H9 (cell line): ENCODE data around the gene ARHGEF12. TPM values are rescaled to one million over a fixed set of nuclear protein-coding genes. Genes with fewer than 3 reads are reported as not detected.

Experiments
- DNase-seq: peaks from one replicate; pipeline ENCODE4 v3.0.0-alpha.2; 2017
- H2AFZ ChIP-seq: one replicate; pipeline ENCODE4 v1.6.1; 2013; ENCODE audit warnings: mild to moderate bottlenecking, low read length, control low read depth, moderate library complexity
- H2AK5ac ChIP-seq: 2 replicates; pipeline ENCODE4 v1.6.1; 2013; ENCODE audit warnings: low read length, control low read depth, mixed read lengths; ENCODE audit not compliant: insufficient read length
- H2BK120ac ChIP-seq: one replicate; pipeline ENCODE4 v1.6.1; 2013; ENCODE audit warnings: low read depth, mild to moderate bottlenecking, low read length, control low read depth, inconsistent platforms; ENCODE audit not compliant: poor library complexity, severe bottlenecking
- H2BK12ac ChIP-seq: 2 replicates; pipeline ENCODE4 v1.6.1; 2013; ENCODE audit warnings: low read length, control low read depth, mixed read lengths, low read depth; ENCODE audit not compliant: insufficient read length
- H2BK15ac ChIP-seq: 2 replicates; pipeline ENCODE4 v1.6.1; 2013; ENCODE audit warnings: low read depth, low read length, control low read depth
- H2BK20ac ChIP-seq: one replicate; pipeline ENCODE4 v1.6.1; 2013; ENCODE audit warnings: low read depth, mild to moderate bottlenecking, low read length, control low read depth, inconsistent platforms; ENCODE audit not compliant: poor library complexity, severe bottlenecking
- H2BK5ac ChIP-seq: 2 replicates; pipeline ENCODE4 v1.6.1; 2013; ENCODE audit warnings: low read length, control low read depth, mixed read lengths; ENCODE audit not compliant: insufficient read length
- H3K14ac ChIP-seq: 2 replicates; pipeline ENCODE4 v1.6.1; 2013; ENCODE audit warnings: low read length, control low read depth; ENCODE audit not compliant: insufficient read depth
- H3K18ac ChIP-seq: 2 replicates; pipeline ENCODE4 v1.6.1; 2013; ENCODE audit warnings: low read depth, mild to moderate bottlenecking, mixed read lengths, low read length, control low read depth; ENCODE audit not compliant: insufficient read length
- H3K23ac ChIP-seq: 2 replicates; pipeline ENCODE4 v1.6.1; 2013; ENCODE audit warnings: low read length, control low read depth, mixed read lengths, low read depth; ENCODE audit not compliant: insufficient read length
- H3K23me2 ChIP-seq: 2 replicates; pipeline ENCODE4 v1.6.1; 2013; ENCODE audit warnings: low read depth, mild to moderate bottlenecking, mixed read lengths, low read length, control low read depth; ENCODE audit not compliant: insufficient read length, poor library complexity, severe bottlenecking
- H3K27ac ChIP-seq: 2 replicates; pipeline ENCODE4 v1.5.1; 2013; ENCODE audit warnings: low read length, control low read depth, mixed read lengths, low read depth; ENCODE audit not compliant: insufficient read length
- H3K27me3 ChIP-seq: 2 replicates; pipeline ENCODE4 v1.6.1; 2013; ENCODE audit warnings: low read length, control low read depth, inconsistent platforms; ENCODE audit not compliant: insufficient read depth
- H3K4ac ChIP-seq: 2 replicates; pipeline ENCODE4 v1.6.1; 2013; ENCODE audit warnings: low read depth, mild to moderate bottlenecking, control low read depth, inconsistent platforms, low read length, moderate library complexity
- H3K4me1 ChIP-seq: 2 replicates; pipeline ENCODE4 v1.6.1; 2013; ENCODE audit warnings: low read length, control low read depth, inconsistent platforms; ENCODE audit not compliant: insufficient read depth
- H3K4me2 ChIP-seq: 2 replicates; pipeline ENCODE4 v1.6.1; 2013; ENCODE audit warnings: low read length, control low read depth, mixed read lengths; ENCODE audit not compliant: insufficient read length, insufficient read depth
- H3K56ac ChIP-seq: 2 replicates; pipeline ENCODE4 v1.6.1; 2013; ENCODE audit warnings: low read depth, mild to moderate bottlenecking, mixed read lengths, low read length, control low read depth; ENCODE audit not compliant: insufficient read length
- H3K79me1 ChIP-seq: 2 replicates; pipeline ENCODE4 v1.6.1; 2013; ENCODE audit warnings: low read depth, mild to moderate bottlenecking, moderate library complexity, low read length, control low read depth, inconsistent platforms; ENCODE audit not compliant: insufficient read depth, poor library complexity, severe bottlenecking
- H3K79me2 ChIP-seq: 2 replicates; pipeline ENCODE4 v1.6.1; 2013; ENCODE audit warnings: low read length, control low read depth, inconsistent platforms; ENCODE audit not compliant: insufficient read depth
- H3K9ac ChIP-seq: 2 replicates; pipeline ENCODE4 v1.6.1; 2013; ENCODE audit warnings: low read length, control low read depth, mixed read lengths; ENCODE audit not compliant: insufficient read length; ENCODE audit errors: extremely low read depth
- H3K9me3 ChIP-seq: one replicate; pipeline ENCODE4 v1.6.1; 2013; ENCODE audit warnings: low read depth, low read length, inconsistent platforms; ENCODE audit not compliant: control insufficient read depth
- H3T11ph ChIP-seq: one replicate; pipeline ENCODE4 v1.6.1; 2013; ENCODE audit warnings: mild to moderate bottlenecking, low read length, control low read depth, inconsistent platforms
- H4K20me1 ChIP-seq: one replicate; pipeline ENCODE4 v1.6.1; 2013; ENCODE audit not compliant: control insufficient read depth, insufficient read length, insufficient read depth
- H4K5ac ChIP-seq: 2 replicates; pipeline ENCODE4 v1.6.1; 2013; ENCODE audit warnings: low read depth, mild to moderate bottlenecking, mixed read lengths, low read length, control low read depth; ENCODE audit not compliant: insufficient read length
- H4K8ac ChIP-seq: replicated peaks from 2 replicates; pipeline ENCODE4 v1.6.1; 2013; ENCODE audit warnings: low read length, control low read depth, mixed read lengths, low read depth; ENCODE audit not compliant: insufficient read length
- H4K91ac ChIP-seq: 2 replicates; pipeline ENCODE4 v1.6.1; 2013; ENCODE audit warnings: low read depth, mild to moderate bottlenecking, moderate library complexity, mixed read lengths, low read length, control low read depth; ENCODE audit not compliant: insufficient read length
- H3K27ac Mint-ChIP-seq, 3 experiments: 2 replicates in 2 of 3; 3 replicates in 1 of 3; pipeline ENCODE4 v1.8.0; 2020 to 2021; ENCODE audit warnings: mixed read lengths in 3 of 3, mild to moderate bottlenecking in 1 of 3, moderate library complexity in 1 of 3
- H3K27me3 Mint-ChIP-seq: 2 replicates; pipeline ENCODE4 v1.8.0; 2021; ENCODE audit warnings: low read depth, mild to moderate bottlenecking, moderate library complexity, mixed read lengths
- H3K36me3 Mint-ChIP-seq, 3 experiments: 2 replicates in 2 of 3; 3 replicates in 1 of 3; pipeline ENCODE4 v1.8.0; 2020 to 2021; ENCODE audit warnings: low read depth in 3 of 3, mixed read lengths in 3 of 3; ENCODE audit not compliant: insufficient read depth in 1 of 3
- H3K4me1 Mint-ChIP-seq, 2 experiments: 2 replicates each; pipeline ENCODE4 v1.8.0; 2020; ENCODE audit warnings: mixed read lengths in 2 of 2
- H3K4me3 Mint-ChIP-seq, 2 experiments: 2 replicates in 1 of 2; 3 replicates in 1 of 2; pipeline ENCODE4 v1.8.0; 2020 to 2021; ENCODE audit warnings: mild to moderate bottlenecking in 2 of 2, mixed read lengths in 2 of 2, moderate library complexity in 1 of 2
- H3K9me3 Mint-ChIP-seq, 2 experiments: 2 replicates in 1 of 2; 3 replicates in 1 of 2; pipeline ENCODE4 v1.8.0; 2020; ENCODE audit warnings: mild to moderate bottlenecking in 2 of 2, mixed read lengths in 2 of 2, moderate library complexity in 1 of 2
- WGBS: extraction: QIAGEN DNeasy Blood & Tissue Kit; methylation state at CpG from one replicate; pipeline ENCODE4 v1.1.7; 2013; ENCODE audit warnings: missing lambda C conversion rate, low lambda C conversion rate, mixed read lengths; ENCODE audit not compliant: insufficient read length; ENCODE audit errors: extremely low coverage; 5-methylcytosine and 5-hydroxymethylcytosine counted together
- total RNA-seq: library from RNA; stranded (reverse); gene quantifications from 2 replicates; pipeline ENCODE4 v1.2.1, GENCODE V29; 2021
- TF ChIP-seq, protein P1 (sequence below): fragments of 200-600 bp; sonication (generic); conservative IDR thresholded peaks from 3 replicates; pipeline ENCODE4 v1.8.0; 2021; ENCODE audit warnings: antibody characterized with exemption, mild to moderate bottlenecking

The ARHGEF12 gene
- total RNA-seq, 1 experiment from 2014 or later: 27.0 TPM

DNA sequence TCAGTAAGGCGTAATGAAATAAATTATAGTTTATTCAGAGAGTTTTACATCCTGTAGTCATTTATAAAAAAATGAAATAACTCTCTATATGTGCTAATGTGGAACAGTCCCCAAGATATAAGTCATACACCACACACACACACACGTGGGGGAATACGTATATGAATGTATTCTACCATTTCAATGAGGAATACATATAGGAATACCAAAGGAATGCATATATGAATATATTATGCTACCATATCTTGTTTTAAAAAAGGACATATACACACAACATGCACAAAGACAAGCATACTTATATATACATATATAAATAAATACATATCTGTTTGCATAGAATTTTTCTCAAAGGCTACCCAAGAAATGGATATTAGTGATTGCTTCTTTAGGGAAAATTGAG is 135.8 kb downstream of the ARHGEF12 start:
- H3K4me3 Mint-ChIP-seq: no peak overlapping the region
- TF ChIP-seq, protein P1, sequence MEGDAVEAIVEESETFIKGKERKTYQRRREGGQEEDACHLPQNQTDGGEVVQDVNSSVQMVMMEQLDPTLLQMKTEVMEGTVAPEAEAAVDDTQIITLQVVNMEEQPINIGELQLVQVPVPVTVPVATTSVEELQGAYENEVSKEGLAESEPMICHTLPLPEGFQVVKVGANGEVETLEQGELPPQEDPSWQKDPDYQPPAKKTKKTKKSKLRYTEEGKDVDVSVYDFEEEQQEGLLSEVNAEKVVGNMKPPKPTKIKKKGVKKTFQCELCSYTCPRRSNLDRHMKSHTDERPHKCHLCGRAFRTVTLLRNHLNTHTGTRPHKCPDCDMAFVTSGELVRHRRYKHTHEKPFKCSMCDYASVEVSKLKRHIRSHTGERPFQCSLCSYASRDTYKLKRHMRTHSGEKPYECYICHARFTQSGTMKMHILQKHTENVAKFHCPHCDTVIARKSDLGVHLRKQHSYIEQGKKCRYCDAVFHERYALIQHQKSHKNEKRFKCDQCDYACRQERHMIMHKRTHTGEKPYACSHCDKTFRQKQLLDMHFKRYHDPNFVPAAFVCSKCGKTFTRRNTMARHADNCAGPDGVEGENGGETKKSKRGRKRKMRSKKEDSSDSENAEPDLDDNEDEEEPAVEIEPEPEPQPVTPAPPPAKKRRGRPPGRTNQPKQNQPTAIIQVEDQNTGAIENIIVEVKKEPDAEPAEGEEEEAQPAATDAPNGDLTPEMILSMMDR: no peak
- no peaks in the 10 kb centered on the region for H3K4me1 Mint-ChIP-seq
- Histone ChIP-seq H3K56ac (no peak overlapping the region), H3K4ac (no peak overlapping the region), H2BK120ac (no peak overlapping the region), H4K20me1 (no peaks in the 10 kb centered on the region), H2BK5ac (no peak overlapping the region), H3K27ac (no peak overlapping the region), H3K9me3 (no peaks in the 10 kb centered on the region), H3K27me3 (no peaks in the 10 kb centered on the region), H4K5ac (no peak overlapping the region), H2AFZ (no peak overlapping the region), H3T11ph (no peak overlapping the region), H3K14ac (no peak overlapping the region), H2BK15ac (no peak overlapping the region), H2AK5ac (no peak overlapping the region), H2BK20ac (no peak overlapping the region), H3K79me2 (no peaks in the 10 kb centered on the region), H3K9ac (no peak overlapping the region), H3K23me2 (no peaks in the 10 kb centered on the region), H3K4me2 (no peak overlapping the region), H3K18ac (no peak overlapping the region), H3K23ac (no peak overlapping the region), H3K79me1 (no peaks in the 10 kb centered on the region), H2BK12ac (no peak overlapping the region), H3K4me1 (no peaks in the 10 kb centered on the region), H4K91ac (no peak overlapping the region), H4K8ac (no peak overlapping the region)
- H3K27me3 Mint-ChIP-seq: no peaks in the 10 kb centered on the region
- no peaks in the 10 kb centered on the region for H3K9me3 Mint-ChIP-seq
- no peak overlapping the region for H3K27ac Mint-ChIP-seq
- no peak for DNase-seq
- peaks cover 7 to 52% (median 48%) of the 10 kb centered on the region in 3 experiments; a peak in 6 of 7 replicates for H3K36me3 Mint-ChIP-seq
- no CpG with 5 or more reads among the region's 3 CpGs for WGBS
